D721Med (cell line): Measurements from ENCODE around the gene REEP3.
"Not testable (repeated sequence)": the region's sequence is repeated elsewhere in the genome, so short reads cannot be mapped to it uniquely, and the experiment has no call there.

Experiments
- DNase-seq: peaks from one replicate; pipeline ENCODE4 v3.0.0; 2011; ENCODE audit warnings: low spot score; ENCODE audit not compliant: insufficient read length
- FAIRE-seq: peaks from 2 replicates; lab custom pipeline; 2011; peaks lifted over from hg19 to GRCh38; lab: Jason Lieb, UNC
- TF ChIP-seq, protein P1 (sequence below): IDR thresholded peaks from 2 replicates; pipeline ENCODE4 v1.5.1; 2012; ENCODE audit warnings: mild to moderate bottlenecking, control low read depth; ENCODE audit not compliant: insufficient read depth; ENCODE audit errors: missing control alignments

REEP3 gene

GRCh38 chr10:63653747-63654146, 132.5 kb downstream of the REEP3 start:
- FAIRE-seq (no peak), DNase-seq (no peak)
- TF ChIP-seq, protein P1, sequence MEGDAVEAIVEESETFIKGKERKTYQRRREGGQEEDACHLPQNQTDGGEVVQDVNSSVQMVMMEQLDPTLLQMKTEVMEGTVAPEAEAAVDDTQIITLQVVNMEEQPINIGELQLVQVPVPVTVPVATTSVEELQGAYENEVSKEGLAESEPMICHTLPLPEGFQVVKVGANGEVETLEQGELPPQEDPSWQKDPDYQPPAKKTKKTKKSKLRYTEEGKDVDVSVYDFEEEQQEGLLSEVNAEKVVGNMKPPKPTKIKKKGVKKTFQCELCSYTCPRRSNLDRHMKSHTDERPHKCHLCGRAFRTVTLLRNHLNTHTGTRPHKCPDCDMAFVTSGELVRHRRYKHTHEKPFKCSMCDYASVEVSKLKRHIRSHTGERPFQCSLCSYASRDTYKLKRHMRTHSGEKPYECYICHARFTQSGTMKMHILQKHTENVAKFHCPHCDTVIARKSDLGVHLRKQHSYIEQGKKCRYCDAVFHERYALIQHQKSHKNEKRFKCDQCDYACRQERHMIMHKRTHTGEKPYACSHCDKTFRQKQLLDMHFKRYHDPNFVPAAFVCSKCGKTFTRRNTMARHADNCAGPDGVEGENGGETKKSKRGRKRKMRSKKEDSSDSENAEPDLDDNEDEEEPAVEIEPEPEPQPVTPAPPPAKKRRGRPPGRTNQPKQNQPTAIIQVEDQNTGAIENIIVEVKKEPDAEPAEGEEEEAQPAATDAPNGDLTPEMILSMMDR, result no peak

GRCh38 chr10:63657761-63658160, 136.6 kb downstream of the REEP3 start:
- FAIRE-seq, result no peak
- DNase-seq, result no peak
- TF ChIP-seq, protein P1, result no peak

DNA sequence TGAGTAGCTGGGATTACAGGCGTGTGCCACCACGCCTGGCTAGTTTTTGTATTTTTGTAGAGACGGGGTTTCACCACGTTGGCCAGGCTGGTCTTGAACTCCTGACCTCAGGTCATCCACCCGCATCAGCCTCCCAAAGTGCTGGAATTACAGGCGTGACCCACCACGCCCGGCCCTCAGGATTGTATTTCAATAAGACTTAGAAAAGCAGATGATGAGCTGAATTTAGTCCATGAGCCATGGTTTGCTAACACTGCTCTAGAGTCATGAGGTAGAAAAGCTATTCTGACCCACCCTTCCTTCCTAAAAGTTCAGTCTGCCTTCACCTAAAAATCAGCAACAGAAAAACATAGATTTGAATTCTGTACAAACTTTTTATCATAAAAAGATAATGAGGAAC, 139.7 kb downstream of the REEP3 start:
- not testable (repeated sequence) for FAIRE-seq, DNase-seq

GRCh38 chr10:63661347-63661746, 140.1 kb downstream of the REEP3 start:
- FAIRE-seq (no peak), DNase-seq (no peak)
- TF ChIP-seq, protein P1, result no peak

GRCh38 chr10:63664341-63664885, 143.2 kb downstream of the REEP3 start:
- no peak for DNase-seq
- TF ChIP-seq, protein P1, result no peak
- no peak for FAIRE-seq

DNA sequence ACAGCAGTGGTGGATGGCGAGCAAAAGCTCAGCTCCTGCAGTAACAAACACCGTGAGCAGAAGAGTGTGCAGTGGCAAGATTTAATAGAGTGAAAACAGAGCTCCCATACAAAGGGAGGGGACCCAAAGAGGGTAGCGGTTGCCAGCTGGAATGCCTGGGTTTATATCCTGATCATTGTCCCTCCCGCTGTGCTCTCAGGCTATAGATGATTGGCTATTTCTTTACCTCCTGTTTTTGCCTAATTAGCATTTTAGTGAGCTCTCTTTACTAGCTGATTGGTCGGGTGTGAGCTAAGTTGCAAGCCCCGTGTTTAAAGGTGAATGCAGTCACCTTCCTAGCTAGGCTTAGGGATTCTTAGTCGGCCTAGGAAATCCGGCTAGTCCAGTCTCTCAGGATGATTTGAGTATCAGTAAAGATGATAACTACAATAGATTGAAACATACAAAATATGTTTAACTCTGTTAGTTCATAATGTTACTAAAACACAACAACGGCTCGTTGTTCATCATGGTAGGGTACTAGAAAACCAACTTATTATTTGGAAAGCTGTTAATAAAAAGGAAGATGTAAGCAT, 143.9 kb downstream of the REEP3 start:
- not testable (repeated sequence) for FAIRE-seq, DNase-seq

- DNase-seq, result no peak
- no peak for FAIRE-seq
These were observed 144.5 kb downstream of the REEP3 start for GRCh38 chr10:63665670-63666134.

GRCh38 chr10:63666836-63667383, 145.7 kb downstream of the REEP3 start:
- DNase-seq, result no peak
- no peak for FAIRE-seq
- TF ChIP-seq, protein P1, result no peak

More at GRCh38 chr10:63665670-63666134, 144.5 kb downstream of the REEP3 start:
- TF ChIP-seq, protein P1, result no peak
